Adrenal gland (tissue), 5 donors: ENCODE data around the gene LRFN4.

Source experiments
- CTCF ChIP-seq, 6 experiments: fragments of 450-650 bp in 4 of 6; fragments of 200-600 bp in 2 of 6; sonication (generic) in 1 of 6; IDR thresholded peaks; 1 replicate in 5 of 6; 2 replicates in 1 of 6; pipeline versions ENCODE4 v1.5.1 to v1.8.0; 2016 to 2021; ENCODE audit warnings: antibody characterized with exemption in 6 of 6, mild to moderate bottlenecking in 2 of 6, moderate library complexity in 1 of 6
- POLR2A ChIP-seq, 2 donors: fragments of 450-650 bp; IDR thresholded peaks; one replicate each; pipeline ENCODE4 v1.6.1; 2017; ENCODE audit warnings: antibody characterized with exemption in 2 of 2, mild to moderate bottlenecking in 2 of 2, moderate library complexity in 1 of 2
- donor health status: DM: no; HTN: no; CAD: no.

- TF ChIP-seq CTCF (IDR thresholded peaks at IDR 0.05) (no peak), POLR2A (IDR thresholded peaks at IDR 0.05) (no peak)
These were observed 11.0 kb upstream of the LRFN4 start for GRCh38 chr11:66845876-66846212.
